Measurements from ENCODE around the gene PHACTR3. TPM values are rescaled to one million over a fixed set of nuclear protein-coding genes. Genes with fewer than 3 reads are reported as not detected.

Gene PHACTR3
- total and polyA plus RNA-seq, 7 experiments from 2014 or later = 0.49 TPM; not detected in 6

DNA sequence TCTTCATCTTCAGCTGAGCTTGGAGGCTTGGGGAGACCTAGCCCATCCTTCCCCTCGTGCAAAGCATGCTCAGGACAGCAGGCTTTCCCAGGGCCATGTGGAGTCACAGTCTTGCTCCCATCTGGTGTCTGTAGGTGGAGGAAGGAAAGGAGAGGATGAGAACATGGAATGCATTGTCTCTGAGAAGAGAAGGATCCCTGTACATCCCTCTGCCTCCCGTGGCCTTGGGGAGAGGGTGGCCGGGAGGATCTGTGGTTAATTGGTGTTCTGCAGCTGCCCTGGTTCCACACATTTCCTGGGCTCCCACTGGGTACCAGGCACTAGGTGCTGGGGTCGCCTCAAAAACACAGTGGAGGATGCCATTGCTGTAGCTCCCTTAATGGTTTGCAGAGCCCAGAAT is 134.5 kb downstream of the PHACTR3 start:
- intact Hi-C loops (cut with micrococcal nuclease) = no loop called here
- H3K4me3 Mint-ChIP-seq = no peak overlapping the region

DNA sequence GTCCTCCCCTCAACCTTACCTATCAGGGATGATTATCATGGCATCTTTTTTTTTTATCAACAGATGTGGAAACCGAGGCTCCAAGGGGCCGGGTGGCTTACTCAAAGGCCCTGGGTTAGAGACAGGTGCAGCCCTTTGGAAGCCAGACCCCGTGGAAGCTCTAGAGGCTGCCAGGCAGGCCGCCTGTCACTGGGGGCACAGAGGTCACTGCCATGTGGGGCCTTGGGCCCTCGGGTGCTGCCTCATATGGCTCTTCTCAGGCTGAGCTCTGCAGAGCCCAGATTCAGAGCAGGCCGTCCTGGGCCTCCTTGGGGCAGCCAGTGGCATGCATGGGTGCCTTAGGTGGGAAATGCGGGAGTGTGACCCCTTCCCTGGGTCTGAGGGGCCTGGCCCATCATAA is 136.3 kb downstream of the PHACTR3 start:
- Mint-ChIP-seq H3K9me3 (peaks cover 0 to 8% (median 0%) of the 10 kb centered on the region in 11 donors), H3K27me3 (peaks cover 0 to 23% (median 15%) of the 10 kb centered on the region in 5 donors), H3K4me3 (no peak overlapping the region), H3K4me1 (no peaks in the 10 kb centered on the region), H3K27ac (no peak overlapping the region), H3K36me3 (no peaks in the 10 kb centered on the region)
- ATAC-seq (no peak), DNase-seq (no peak)
- Histone ChIP-seq H3K27me3 (ENCODE audit: control insufficient read depth in 2 of 2, insufficient read depth in 2 of 2, low read length in 2 of 2) (no peaks in the 10 kb centered on the region), H3K9me3 (ENCODE audit: control insufficient read depth in 2 of 3, low read length in 3 of 3) (no peaks in the 10 kb centered on the region), H3K27ac (ENCODE audit: low read depth, low read length) (no peak overlapping the region), H3K36me3 (ENCODE audit: control insufficient read depth in 2 of 3, insufficient read depth in 3 of 3, low read length in 3 of 3) (no peaks in the 10 kb centered on the region), H3K4me1 (ENCODE audit: control insufficient read depth in 2 of 2, insufficient read depth in 2 of 2, low read length in 2 of 2) (no peaks in the 10 kb centered on the region), H3K4me3 (ENCODE audit: low read length) (no peak overlapping the region)
- intact Hi-C loops (cut with micrococcal nuclease) = no loop called here
- CTCF ChIA-PET = no interaction called here
- POLR2A ChIA-PET = no interaction called here

More for the DNA sequence above, 134.5 kb downstream of the PHACTR3 start:
- H3K36me3 ChIP-seq (ENCODE audit: control insufficient read depth in 2 of 3, insufficient read depth in 3 of 3, low read length in 3 of 3) = no peaks in the 10 kb centered on the region
- Mint-ChIP-seq H3K27me3 (peaks cover 0 to 23% (median 15%) of the 10 kb centered on the region in 5 donors), H3K27ac (no peak overlapping the region), H3K36me3 (no peaks in the 10 kb centered on the region), H3K4me1 (no peaks in the 10 kb centered on the region), H3K9me3 (peaks cover 0 to 7% (median 0%) of the 10 kb centered on the region in 11 donors)
- no peaks in the 10 kb centered on the region for H3K4me1 ChIP-seq (ENCODE audit: control insufficient read depth in 2 of 2, insufficient read depth in 2 of 2, low read length in 2 of 2)
- H3K27ac ChIP-seq (ENCODE audit: low read depth, low read length) = no peak overlapping the region
- no peak overlapping the region for H3K4me3 ChIP-seq (ENCODE audit: low read length)
- ChIA-PET CTCF (no interaction called here), POLR2A (no interaction called here)
- no peaks in the 10 kb centered on the region for H3K9me3 ChIP-seq (ENCODE audit: control insufficient read depth in 2 of 3, low read length in 3 of 3)
- DNase-seq (no peak), ATAC-seq (no peak)
- H3K27me3 ChIP-seq (ENCODE audit: control insufficient read depth in 2 of 2, insufficient read depth in 2 of 2, low read length in 2 of 2) = no peaks in the 10 kb centered on the region

DNA sequence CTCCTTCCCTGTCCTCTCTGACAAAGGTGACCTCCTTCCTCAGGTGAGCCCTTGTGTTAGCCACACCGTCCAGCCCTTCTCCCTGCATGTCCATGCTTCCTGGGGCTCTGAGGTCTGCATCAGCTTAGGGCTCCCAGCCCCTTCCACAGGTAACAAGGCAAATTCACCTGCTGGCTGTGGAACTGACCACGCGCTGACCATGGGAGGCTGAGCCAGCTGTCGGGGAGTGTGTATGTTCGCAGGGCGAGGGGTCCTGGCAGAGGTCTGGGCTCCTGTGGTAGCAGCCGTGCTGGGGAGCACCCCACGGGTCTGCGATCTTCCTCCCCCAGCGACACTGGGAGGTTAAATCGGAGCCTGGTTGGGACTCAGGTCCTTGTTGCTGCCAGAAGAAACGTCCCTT is 136.7 kb downstream of the PHACTR3 start:
- Mint-ChIP-seq H3K4me1 (no peaks in the 10 kb centered on the region), H3K4me3 (no peak overlapping the region), H3K9me3 (peaks cover 0 to 8% (median 0%) of the 10 kb centered on the region in 11 donors), H3K27me3 (peaks cover 0 to 23% (median 15%) of the 10 kb centered on the region in 5 donors), H3K36me3 (no peaks in the 10 kb centered on the region), H3K27ac (no peak overlapping the region)
- Histone ChIP-seq H3K4me3 (ENCODE audit: low read length) (no peak overlapping the region), H3K36me3 (ENCODE audit: control insufficient read depth in 2 of 3, insufficient read depth in 3 of 3, low read length in 3 of 3) (no peaks in the 10 kb centered on the region), H3K27ac (ENCODE audit: low read depth, low read length) (no peak overlapping the region), H3K4me1 (ENCODE audit: control insufficient read depth in 2 of 2, insufficient read depth in 2 of 2, low read length in 2 of 2) (no peaks in the 10 kb centered on the region), H3K9me3 (ENCODE audit: control insufficient read depth in 2 of 3, low read length in 3 of 3) (no peaks in the 10 kb centered on the region), H3K27me3 (ENCODE audit: control insufficient read depth in 2 of 2, insufficient read depth in 2 of 2, low read length in 2 of 2) (no peaks in the 10 kb centered on the region)
- DNase-seq (no peak), ATAC-seq (no peak)
- intact Hi-C loops (cut with micrococcal nuclease) = no loop called here
- POLR2A ChIA-PET = no interaction called here
- CTCF ChIA-PET = no interaction called here

GRCh38 chr20:59742351-59743095 is 138.2 kb downstream of the PHACTR3 start:
- no peaks in the 10 kb centered on the region for H3K4me1 ChIP-seq (ENCODE audit: control insufficient read depth in 2 of 2, insufficient read depth in 2 of 2, low read length in 2 of 2)
- Mint-ChIP-seq H3K4me3 (no peak overlapping the region), H3K27ac (no peak overlapping the region), H3K36me3 (no peaks in the 10 kb centered on the region), H3K9me3 (peaks cover 0 to 8% (median 0%) of the 10 kb centered on the region in 11 donors), H3K27me3 (peaks cover 0 to 19% (median 13%) of the 10 kb centered on the region in 5 donors), H3K4me1 (no peaks in the 10 kb centered on the region)
- no peak for DNase-seq
- no peak overlapping the region for H3K27ac ChIP-seq (ENCODE audit: low read depth, low read length)
- ATAC-seq = no peak
- POLR2A ChIA-PET = no interaction called here
- no peaks in the 10 kb centered on the region for H3K9me3 ChIP-seq (ENCODE audit: control insufficient read depth in 2 of 3, low read length in 3 of 3)
- H3K4me3 ChIP-seq (ENCODE audit: low read length) = no peak overlapping the region
- no peaks in the 10 kb centered on the region for H3K36me3 ChIP-seq (ENCODE audit: control insufficient read depth in 2 of 3, insufficient read depth in 3 of 3, low read length in 3 of 3)
- CTCF ChIA-PET = no interaction called here
- H3K27me3 ChIP-seq (ENCODE audit: control insufficient read depth in 2 of 2, insufficient read depth in 2 of 2, low read length in 2 of 2) = no peaks in the 10 kb centered on the region
- intact Hi-C loops (cut with micrococcal nuclease) = no loop called here

DNA sequence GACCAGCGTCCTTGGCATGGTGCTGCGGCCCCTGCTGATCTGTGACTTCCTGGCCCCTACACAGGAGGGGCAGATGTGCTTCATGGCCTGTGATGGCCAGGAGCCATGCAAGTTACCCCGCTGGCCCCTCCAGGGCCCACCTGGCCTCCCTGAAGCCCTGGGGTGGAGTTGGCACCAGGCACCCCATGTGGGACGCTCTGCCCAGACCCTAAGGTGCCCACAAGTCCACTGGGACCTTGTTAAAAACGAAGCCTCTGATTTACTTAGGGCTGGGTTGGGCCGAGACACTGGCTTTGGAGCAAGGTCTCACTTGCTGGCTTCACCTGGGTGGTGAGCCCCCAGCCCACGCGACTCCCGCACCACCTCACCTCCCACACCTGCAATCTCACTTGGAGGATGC is 139.0 kb downstream of the PHACTR3 start:
- no peak overlapping the region for H3K4me3 ChIP-seq (ENCODE audit: low read length)
- ATAC-seq (no peak), DNase-seq (no peak)
- H3K36me3 ChIP-seq (ENCODE audit: control insufficient read depth in 2 of 3, insufficient read depth in 3 of 3, low read length in 3 of 3) = no peaks in the 10 kb centered on the region
- intact Hi-C loops (cut with micrococcal nuclease) = no loop called here
- H3K27me3 ChIP-seq (ENCODE audit: control insufficient read depth in 2 of 2, insufficient read depth in 2 of 2, low read length in 2 of 2) = no peaks in the 10 kb centered on the region
- CTCF ChIA-PET = no interaction called here
- Mint-ChIP-seq H3K9me3 (peaks cover 0 to 5% (median 0%) of the 10 kb centered on the region in 11 donors), H3K4me1 (no peaks in the 10 kb centered on the region), H3K27me3 (peaks cover 0 to 19% (median 5%) of the 10 kb centered on the region in 5 donors), H3K27ac (no peak overlapping the region), H3K36me3 (no peaks in the 10 kb centered on the region), H3K4me3 (no peak overlapping the region)
- H3K27ac ChIP-seq (ENCODE audit: low read depth, low read length) = no peak overlapping the region
- no peaks in the 10 kb centered on the region for H3K9me3 ChIP-seq (ENCODE audit: control insufficient read depth in 2 of 3, low read length in 3 of 3)
- POLR2A ChIA-PET = no interaction called here
- H3K4me1 ChIP-seq (ENCODE audit: control insufficient read depth in 2 of 2, insufficient read depth in 2 of 2, low read length in 2 of 2) = no peaks in the 10 kb centered on the region

- Histone ChIP-seq H3K27ac (ENCODE audit: low read depth, low read length) (no peak overlapping the region), H3K4me1 (ENCODE audit: control insufficient read depth in 2 of 2, insufficient read depth in 2 of 2, low read length in 2 of 2) (no peaks in the 10 kb centered on the region), H3K36me3 (ENCODE audit: control insufficient read depth in 2 of 3, insufficient read depth in 3 of 3, low read length in 3 of 3) (no peaks in the 10 kb centered on the region), H3K27me3 (ENCODE audit: control insufficient read depth in 2 of 2, insufficient read depth in 2 of 2, low read length in 2 of 2) (no peaks in the 10 kb centered on the region), H3K9me3 (ENCODE audit: control insufficient read depth in 2 of 3, low read length in 3 of 3) (no peaks in the 10 kb centered on the region), H3K4me3 (ENCODE audit: low read length) (no peak overlapping the region)
- ATAC-seq (no peak), DNase-seq (no peak)
- intact Hi-C loops (cut with micrococcal nuclease) = no loop called here
- ChIA-PET POLR2A (no interaction called here), CTCF (no interaction called here)
- H3K27me3 Mint-ChIP-seq = peaks cover 0 to 19% (median 0%) of the 10 kb centered on the region in 5 donors
- H3K36me3 Mint-ChIP-seq = no peaks in the 10 kb centered on the region
- no peak overlapping the region for H3K4me3 Mint-ChIP-seq
- peaks cover 0 to 4% (median 0%) of the 10 kb centered on the region in 11 donors for H3K9me3 Mint-ChIP-seq
- H3K27ac Mint-ChIP-seq = no peak overlapping the region
- H3K4me1 Mint-ChIP-seq = no peaks in the 10 kb centered on the region
These were observed 139.6 kb downstream of the PHACTR3 start for GRCh38 chr20:59743767-59744485.

DNA sequence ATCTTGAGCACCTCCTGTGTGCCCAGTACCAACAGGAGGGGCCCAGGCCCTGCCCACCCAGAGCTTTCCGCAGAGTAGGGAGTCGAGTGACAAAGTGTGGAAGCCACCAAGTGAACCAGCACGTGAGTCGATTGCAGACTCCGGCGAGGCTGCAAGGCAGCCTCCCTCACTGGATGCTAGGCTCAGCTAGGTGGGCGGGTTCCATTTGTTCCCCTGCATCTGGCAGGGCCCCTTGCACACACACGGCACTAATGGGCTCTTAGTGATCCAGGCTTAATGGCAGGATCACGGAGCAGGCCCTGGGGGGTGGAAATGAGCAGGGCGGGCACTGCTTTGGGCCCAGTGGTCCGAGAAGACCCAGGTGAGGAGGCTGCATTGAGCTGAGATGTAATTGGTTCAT is 140.4 kb downstream of the PHACTR3 start:
- H3K36me3 Mint-ChIP-seq = no peaks in the 10 kb centered on the region
- DNase-seq (no peak), ATAC-seq (no peak)
- ChIA-PET POLR2A (no interaction called here), CTCF (no interaction called here)
- Histone ChIP-seq H3K27me3 (ENCODE audit: control insufficient read depth in 2 of 2, insufficient read depth in 2 of 2, low read length in 2 of 2) (no peaks in the 10 kb centered on the region), H3K4me1 (ENCODE audit: control insufficient read depth in 2 of 2, insufficient read depth in 2 of 2, low read length in 2 of 2) (no peaks in the 10 kb centered on the region), H3K27ac (ENCODE audit: low read depth, low read length) (no peak overlapping the region), H3K9me3 (ENCODE audit: control insufficient read depth in 2 of 3, low read length in 3 of 3) (no peaks in the 10 kb centered on the region), H3K4me3 (ENCODE audit: low read length) (no peak overlapping the region), H3K36me3 (ENCODE audit: control insufficient read depth in 2 of 3, insufficient read depth in 3 of 3, low read length in 3 of 3) (no peaks in the 10 kb centered on the region)
- H3K4me1 Mint-ChIP-seq = no peaks in the 10 kb centered on the region
- no peak overlapping the region for H3K27ac Mint-ChIP-seq
- intact Hi-C loops (cut with micrococcal nuclease) = no loop called here
- no peak overlapping the region for H3K4me3 Mint-ChIP-seq
- peaks cover 0 to 19% (median 0%) of the 10 kb centered on the region in 5 donors for H3K27me3 Mint-ChIP-seq
- peaks cover 0 to 4% (median 0%) of the 10 kb centered on the region in 11 donors for H3K9me3 Mint-ChIP-seq

Data from naive thymus-derived CD4-positive, alpha-beta T cell (primary cell).